HG02970 (cell line): Measurements from ENCODE around the gene CELA1.

ENCODE experiments used
- ATAC-seq: cut with Tn5 transposase; IDR thresholded peaks from one replicate; pipeline ENCODE4 v1.9.1; 2021; ENCODE audit warnings: mild to moderate bottlenecking, moderate library complexity, moderate number of reproducible peaks; ENCODE audit not compliant: unreplicated experiment, low FRiP score

The CELA1 gene

DNA sequence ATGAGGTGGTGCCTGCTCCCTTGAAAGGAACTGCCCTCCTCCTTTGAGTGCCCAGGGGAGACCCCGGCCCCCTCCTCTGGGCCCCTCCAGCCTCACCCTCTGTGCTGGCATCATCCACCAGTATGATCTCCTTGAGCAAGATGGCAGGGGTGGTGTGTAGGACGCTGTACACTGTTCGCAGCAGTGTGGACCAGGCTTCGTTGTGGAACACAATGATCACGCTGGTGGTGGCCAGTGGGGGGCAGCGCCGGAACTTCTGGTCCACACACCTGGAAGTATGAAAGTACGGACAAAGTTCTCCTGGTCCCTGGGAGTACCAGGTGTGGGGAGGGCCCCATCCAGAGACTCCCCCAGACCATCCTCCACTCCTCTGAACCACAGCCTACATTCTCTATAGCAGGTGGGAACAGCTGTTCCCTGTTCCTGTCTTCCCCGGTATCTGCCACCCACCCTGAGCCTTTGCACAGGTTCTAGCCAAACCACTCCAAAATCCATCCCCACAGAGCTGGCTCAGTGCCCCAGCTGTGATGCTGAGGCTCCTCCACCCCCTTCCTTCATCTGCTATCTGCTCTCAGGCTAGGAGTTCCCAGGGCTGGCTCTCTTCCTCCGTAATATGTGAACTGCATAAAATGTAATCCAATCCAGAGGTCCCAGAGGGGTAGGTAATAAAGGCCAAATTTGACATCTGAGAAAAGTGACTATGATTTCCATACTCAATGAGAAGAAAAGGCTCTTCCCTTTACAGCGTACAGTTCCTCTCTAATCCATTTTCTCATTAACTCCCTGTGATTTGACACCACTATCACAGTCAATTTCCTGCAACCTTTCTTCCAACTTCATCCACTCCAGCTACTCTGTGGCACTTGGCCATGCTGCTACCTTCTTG lies 30.9 kb upstream of the CELA1 start:
- ATAC-seq: no peak

GRCh38 chr12:51374856-51375255 lies 28.4 kb upstream of the CELA1 start:
- ATAC-seq: no peak

DNA sequence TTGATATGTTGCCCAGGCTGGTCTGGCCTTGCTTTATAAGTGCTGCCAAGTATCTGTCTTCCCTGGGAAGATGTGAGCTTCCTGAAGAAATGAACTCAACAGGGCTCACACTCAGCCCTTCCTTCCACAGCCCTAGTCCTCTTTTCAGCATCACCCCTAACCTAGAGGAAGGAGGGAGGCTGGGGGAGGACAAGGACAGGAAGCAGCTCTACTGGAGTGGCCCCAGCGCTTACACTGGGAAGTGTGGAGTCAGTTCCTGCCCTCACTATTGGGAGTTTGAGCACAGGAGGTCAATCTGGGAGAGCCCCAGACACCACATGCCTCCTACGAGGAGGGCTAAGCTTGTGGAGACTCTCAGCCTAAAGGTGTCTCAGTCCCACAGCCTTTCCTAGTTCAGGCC lies 27.9 kb upstream of the CELA1 start:
- ATAC-seq: no peak

GRCh38 chr12:51373187-51373586 lies 26.7 kb upstream of the CELA1 start:
- ATAC-seq: no peak

GRCh38 chr12:51372021-51372420 lies 25.5 kb upstream of the CELA1 start:
- no peak for ATAC-seq

GRCh38 chr12:51371295-51371953 lies 24.9 kb upstream of the CELA1 start:
- ATAC-seq: no peak

DNA sequence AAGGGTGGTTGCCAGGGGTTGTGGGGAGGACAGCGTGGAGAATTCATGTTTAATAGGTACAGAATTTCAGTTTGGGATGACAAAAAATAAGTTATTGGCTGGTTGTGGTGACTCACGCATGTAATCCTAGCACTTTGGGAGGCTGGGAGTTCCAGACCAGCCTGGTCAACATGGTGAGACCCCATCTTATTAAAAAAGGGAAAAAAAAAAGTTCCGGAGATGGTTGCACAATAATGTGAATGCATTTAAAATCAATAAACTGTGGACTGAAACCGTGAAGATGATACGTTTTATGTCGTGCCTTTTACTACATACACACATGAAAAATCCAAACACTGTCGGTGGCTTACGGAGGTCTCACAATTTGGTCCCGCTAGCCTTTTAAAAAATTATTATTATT lies 24.2 kb upstream of the CELA1 start:
- no peak for ATAC-seq

DNA sequence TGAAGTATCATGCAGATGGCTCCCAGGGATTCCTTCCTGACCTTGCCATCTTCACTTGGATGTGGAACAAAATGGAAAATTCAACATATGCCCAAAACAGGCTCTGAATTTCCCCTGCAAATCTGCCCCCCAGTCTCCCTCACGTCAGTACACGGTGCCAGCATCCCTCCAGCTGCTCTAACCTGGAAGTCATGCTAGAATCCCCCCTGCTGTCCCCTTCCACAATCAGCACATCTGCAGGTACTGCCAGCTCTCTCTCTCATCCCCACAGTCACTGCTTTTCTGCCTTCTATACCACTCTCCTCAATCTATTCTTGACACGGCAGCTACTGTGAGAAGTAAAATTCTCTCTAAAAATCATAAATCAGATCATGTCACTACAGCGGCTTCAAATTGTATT lies 23.1 kb upstream of the CELA1 start:
- ATAC-seq: no peak

DNA sequence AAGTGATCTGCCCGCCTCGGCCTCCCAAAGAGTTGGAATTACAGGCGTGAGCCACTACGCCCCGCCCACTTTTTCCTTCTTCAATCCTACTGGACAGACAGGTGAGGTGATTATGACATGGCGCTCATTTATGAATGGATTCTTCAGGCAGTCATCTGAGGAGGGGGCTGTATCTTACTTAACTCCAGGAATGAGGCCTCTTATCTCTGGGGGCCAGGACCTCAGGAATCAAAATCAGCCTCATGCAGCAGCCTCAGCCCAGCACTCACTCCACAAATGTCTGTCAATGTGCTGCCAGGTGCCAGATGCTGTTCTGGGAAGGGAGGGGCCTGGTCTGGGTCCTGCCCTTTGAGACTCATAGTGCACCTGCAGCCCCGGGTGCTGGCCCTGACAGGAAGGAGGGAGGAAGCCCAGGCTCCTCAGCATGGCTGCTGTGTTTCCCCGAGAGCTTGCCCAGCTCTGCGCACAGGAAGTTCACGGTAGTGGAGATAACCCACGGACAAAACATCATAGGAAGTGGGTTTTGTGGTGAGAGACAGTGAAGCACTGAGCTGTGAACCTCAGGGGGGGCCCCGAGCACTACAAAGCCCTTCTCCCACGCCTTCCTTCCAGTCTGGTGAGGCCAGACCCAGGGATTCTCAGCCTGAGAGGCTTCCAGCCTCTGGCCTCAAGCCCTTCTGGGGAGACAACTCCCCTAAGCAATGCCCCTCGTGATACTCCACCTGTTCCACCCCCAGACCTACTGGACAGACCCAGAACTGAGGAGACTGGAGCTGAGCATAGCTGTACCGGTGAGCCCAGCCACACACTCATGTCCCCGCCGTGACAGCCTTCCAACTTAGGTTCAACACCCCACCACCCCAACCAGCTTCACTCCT lies 22.4 kb upstream of the CELA1 start:
- ATAC-seq: peak; percentile 96

DNA sequence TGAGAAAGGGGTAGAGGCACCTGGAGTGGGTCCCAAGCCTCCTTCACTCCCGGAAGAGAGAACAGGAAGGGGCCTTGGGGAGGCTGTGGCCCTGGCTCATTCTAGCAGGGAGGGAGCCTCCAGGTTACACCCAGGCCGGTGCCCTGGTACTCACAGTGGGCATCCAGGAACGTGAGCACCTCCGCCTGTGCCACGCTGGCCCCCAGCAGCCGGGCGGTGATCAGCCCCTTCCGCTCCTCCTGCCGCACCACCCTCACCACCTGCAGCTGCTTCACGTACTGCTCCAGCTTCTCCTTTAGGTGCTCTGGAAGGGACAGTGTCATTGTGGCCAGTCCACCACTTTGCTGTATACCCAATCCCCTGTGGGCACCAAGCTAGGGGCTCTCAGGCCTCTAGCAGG lies 18.8 kb upstream of the CELA1 start:
- ATAC-seq: no peak

- no peak for ATAC-seq
Measured at GRCh38 chr12:51364001-51364400, 17.5 kb upstream of the CELA1 start.

GRCh38 chr12:51362747-51363342 lies 16.4 kb upstream of the CELA1 start:
- no peak for ATAC-seq

GRCh38 chr12:51362307-51362706 lies 15.8 kb upstream of the CELA1 start:
- no peak for ATAC-seq

GRCh38 chr12:51361161-51362016 lies 14.9 kb upstream of the CELA1 start:
- ATAC-seq: no peak

GRCh38 chr12:51360315-51360714 lies 13.8 kb upstream of the CELA1 start:
- ATAC-seq: no peak

GRCh38 chr12:51359851-51360250 lies 13.4 kb upstream of the CELA1 start:
- no peak for ATAC-seq

DNA sequence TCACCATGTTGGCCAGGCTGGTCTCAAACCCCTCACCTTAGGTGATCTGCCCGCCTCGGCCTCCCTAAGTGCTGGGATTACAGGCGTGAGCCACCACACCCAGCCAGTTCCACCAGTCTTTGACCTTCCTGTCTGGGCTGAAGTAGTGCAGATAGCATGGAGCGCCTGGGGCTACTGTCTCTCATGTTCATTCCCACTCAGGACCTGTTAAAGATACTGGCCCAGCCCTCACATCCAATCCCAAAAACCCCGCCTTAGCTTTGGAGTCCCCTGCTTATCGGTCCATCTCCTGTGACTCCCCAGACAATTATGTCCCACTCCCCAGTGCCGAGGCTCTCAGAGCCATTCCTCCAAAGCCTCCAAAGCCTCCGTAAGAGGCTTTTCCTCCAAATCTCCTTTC lies 12.0 kb upstream of the CELA1 start:
- no peak for ATAC-seq

DNA sequence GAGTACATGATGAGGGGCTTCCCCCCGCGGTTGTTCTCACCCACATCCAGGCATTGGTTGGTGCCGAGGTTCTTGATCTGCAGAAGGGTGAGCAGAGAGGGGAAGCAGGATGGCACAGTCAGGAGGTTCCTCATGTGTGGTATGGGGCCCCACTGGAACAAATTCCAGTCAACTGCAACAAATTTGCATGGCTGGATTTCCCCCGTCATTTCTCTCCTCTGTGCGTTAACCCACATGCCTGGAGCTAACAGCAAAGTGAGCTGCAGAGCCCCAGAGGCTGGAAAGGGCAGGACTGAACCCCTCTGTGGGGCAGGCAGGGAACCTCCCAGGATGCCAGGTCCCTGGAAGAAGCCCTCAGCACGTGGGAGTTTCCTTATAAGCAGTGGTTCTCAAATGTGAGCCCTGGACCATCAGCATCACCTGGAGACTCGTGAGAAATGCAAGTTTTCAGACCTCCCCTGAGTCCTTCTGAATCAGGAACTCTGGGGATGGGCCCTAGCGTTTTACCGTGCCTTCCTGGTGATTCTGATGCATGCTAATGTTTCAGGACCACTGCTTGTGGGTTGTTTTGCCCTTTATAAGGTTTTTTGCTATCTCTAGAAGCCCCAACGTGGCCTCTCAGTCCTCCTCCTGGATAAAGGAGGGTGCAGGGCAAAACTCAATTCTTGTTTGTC lies 11.0 kb upstream of the CELA1 start:
- no peak for ATAC-seq

GRCh38 chr12:51351913-51352532 lies 5.5 kb upstream of the CELA1 start:
- ATAC-seq: no peak
